ENCODE results near the gene THAP9. TPM values are rescaled to one million over a fixed set of nuclear protein-coding genes. Genes with fewer than 3 reads are reported as not detected.
"Not testable (repeated sequence)": the region's sequence is repeated elsewhere in the genome, so short reads cannot be mapped to it uniquely, and the experiment has no call there.

Gene THAP9
- total RNA-seq (1 to 10 TPM; 3.9 to 7.5 (median 5.3) TPM), polyA plus RNA-seq (1 to 10 TPM in 2 of 3 donors, under 1 TPM in 1; 0.60 to 1.9 (median 1.6) TPM)

DNA sequence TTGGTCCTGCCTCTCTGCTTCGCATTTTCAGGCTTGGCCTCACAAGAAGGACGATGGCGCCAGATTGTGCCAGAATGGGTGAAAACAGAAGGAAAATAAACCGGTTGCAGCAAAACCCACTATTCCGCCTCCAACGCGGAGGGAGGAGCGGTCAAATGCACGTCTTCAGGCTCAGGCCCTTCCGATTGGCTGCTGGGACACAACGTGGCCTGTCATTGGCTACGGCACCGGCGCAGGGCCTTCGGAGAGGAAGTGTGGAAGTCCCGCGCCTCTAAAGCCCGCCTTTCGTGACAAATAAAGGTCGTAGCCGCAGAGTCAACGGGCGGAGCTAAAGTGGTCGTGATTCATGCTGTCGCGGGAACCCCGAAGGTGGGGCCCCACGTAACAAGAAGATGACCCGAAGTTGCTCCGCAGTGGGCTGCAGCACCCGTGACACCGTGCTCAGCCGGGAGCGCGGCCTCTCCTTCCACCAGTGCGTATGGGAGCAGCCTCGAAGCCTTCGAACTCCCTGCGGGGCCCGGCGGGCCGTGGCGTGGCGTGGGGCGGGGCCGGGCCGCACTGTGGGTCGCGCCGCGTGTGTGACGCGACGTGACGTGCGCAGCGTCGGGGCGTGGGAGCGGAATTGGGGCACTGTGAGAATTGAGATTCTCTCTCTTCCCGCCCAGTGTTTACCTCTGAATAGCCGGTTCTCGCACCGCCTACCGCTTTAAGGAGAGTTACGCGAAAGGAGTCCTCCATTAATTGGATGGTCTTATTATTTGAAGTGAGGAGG is at the start of gene THAP9:
Gene THAP9 (plus strand): TSS at position 325 of the 772 bp plus-strand sequence. CDS start 68 bp downstream, at position 393.
- peak; percentile 100 for DNase-seq
- WGBS, 2 donors: 0% methylated on average over 67 of the region's 67 CpGs
- Histone ChIP-seq H3K27ac (peak within 1 kb of the TSS; percentile 94 to 98 (median 98)), H3K4me1 (peaks cover 0 to 37% (median 34%) of the 10 kb centered on the region in 4 donors), H3K9me3 (no peaks in the 10 kb centered on the region), H3K4me3 (peak within 1 kb of the TSS; percentile 54 to 82 (median 74)), H3K27me3 (no peaks in the 10 kb centered on the region), H3K36me3 (peaks cover 0 to 16% (median 0%) of the 10 kb centered on the region in 4 donors)
- intact Hi-C loops (cut with DNase I): loop anchor here (1.0 to 10.0 kb wide), 5 partner anchors 9 to 438 kb away; partner anchors contain the start of genes COPS4, COQ2 and SEC31A
- TF ChIP-seq EP300 (IDR thresholded peaks at IDR 0.05): peak in 2 of 4 donors; percentile 5 to 13
- TF ChIP-seq POLR2A (IDR thresholded peaks at IDR 0.05): peak; percentile 86 to 88
- TF ChIP-seq CTCF (IDR thresholded peaks at IDR 0.05): no peak
- TF ChIP-seq POLR2AphosphoS5 (IDR thresholded peaks at IDR 0.05): peak; percentile 90 to 97 (median 94)

DNA sequence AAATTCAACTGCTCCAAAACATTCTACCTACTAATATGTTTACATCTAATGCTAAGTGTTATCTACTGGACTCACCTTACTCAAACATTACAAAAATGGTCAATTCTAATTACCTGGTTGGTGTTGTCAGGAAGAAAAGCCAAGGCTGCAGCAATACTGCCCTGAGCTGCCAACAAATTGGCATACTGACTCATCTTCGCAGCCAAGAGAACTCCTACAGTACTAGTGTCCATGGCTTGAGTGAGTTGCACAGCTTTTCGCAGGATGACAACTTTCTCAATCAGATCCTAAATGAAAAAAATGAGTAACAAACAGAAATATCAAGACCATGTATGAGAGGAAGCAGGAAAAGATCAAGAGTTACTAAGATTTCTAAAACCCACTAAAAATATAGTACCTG is 49.2 kb upstream of the THAP9 start:
- Histone ChIP-seq H3K36me3 (peaks cover 18 to 99% (median 69%) of the 10 kb centered on the region in 4 donors), H3K27ac (no peak overlapping the region), H3K9me3 (no peaks in the 10 kb centered on the region), H3K4me3 (no peak overlapping the region), H3K27me3 (no peaks in the 10 kb centered on the region), H3K4me1 (no peaks in the 10 kb centered on the region)
- DNase-seq: no peak
- intact Hi-C loops (cut with DNase I): no loop called here
- TF ChIP-seq POLR2AphosphoS5 (IDR thresholded peaks at IDR 0.05) (no peak), POLR2A (IDR thresholded peaks at IDR 0.05) (no peak), EP300 (IDR thresholded peaks at IDR 0.05) (no peak), CTCF (IDR thresholded peaks at IDR 0.05) (no peak)
- WGBS, 2 donors: 95 to 98% methylated on average over 2 of the region's 2 CpGs

DNA sequence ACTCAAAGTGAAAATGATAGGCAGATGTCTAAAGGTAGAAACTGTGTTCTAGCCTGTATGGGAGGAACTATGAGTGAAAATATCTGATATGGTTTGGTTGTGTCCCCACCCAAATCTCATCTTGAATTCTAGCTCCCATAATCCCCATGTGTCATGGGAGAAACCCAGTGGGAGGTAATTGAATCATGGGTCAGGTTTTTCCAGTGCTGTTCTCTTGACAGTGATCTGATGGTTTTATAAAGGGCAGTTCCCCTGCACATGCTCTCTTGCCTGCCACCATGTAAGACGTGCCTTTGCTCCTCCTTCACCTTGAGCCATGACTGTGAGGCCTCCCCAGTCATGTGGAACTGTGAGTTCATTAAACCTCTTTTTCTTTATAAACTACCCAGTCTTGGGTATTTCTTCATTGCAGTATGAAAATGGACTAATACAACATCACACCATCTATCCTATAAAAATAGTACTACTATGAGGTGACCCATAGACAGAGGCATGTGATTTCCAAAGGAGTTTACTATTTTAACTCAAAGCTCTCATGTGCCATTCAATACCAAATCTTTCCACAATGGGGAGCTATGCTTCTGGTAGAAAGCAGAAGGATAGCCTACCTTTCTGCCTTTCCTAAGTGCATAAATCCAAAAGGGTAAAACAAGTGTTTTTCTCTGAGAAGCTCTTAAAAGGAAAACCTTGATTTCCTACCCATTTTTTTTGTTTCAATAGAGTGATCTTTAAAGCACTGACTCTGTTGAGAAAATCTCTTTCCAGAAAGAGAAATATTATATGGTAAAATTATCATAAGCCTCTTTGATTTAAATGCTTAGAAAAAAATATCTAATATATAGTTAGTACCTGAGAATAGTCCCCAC is 48.4 kb upstream of the THAP9 start:
- TF ChIP-seq POLR2A (IDR thresholded peaks at IDR 0.05) (no peak), CTCF (IDR thresholded peaks at IDR 0.05) (peak in 1 of 4 experiments; percentile 37)
- 85 to 89% methylated on average over 1 of the region's 1 CpG for WGBS, 2 donors

GRCh38 chr4:82852751-82853285 is 47.7 kb upstream of the THAP9 start:
- 68 to 72% methylated on average over 5 of the region's 5 CpGs for WGBS, 2 donors
- intact Hi-C loops (cut with DNase I): no loop called here
- TF ChIP-seq POLR2AphosphoS5 (IDR thresholded peaks at IDR 0.05): no peak
- no peak for TF ChIP-seq CTCF (IDR thresholded peaks at IDR 0.05)
- TF ChIP-seq POLR2A (IDR thresholded peaks at IDR 0.05): no peak
- TF ChIP-seq EP300 (IDR thresholded peaks at IDR 0.05): no peak
- DNase-seq: no peak
- Histone ChIP-seq H3K36me3 (peaks cover 28 to 100% (median 71%) of the 10 kb centered on the region in 4 donors), H3K27me3 (no peaks in the 10 kb centered on the region), H3K27ac (no peak overlapping the region), H3K9me3 (no peaks in the 10 kb centered on the region), H3K4me3 (no peak overlapping the region), H3K4me1 (no peaks in the 10 kb centered on the region)

More for the DNA sequence above, 48.4 kb upstream of the THAP9 start:
- DNase-seq: no peak
- peaks cover 26 to 100% (median 71%) of the 10 kb centered on the region in 4 donors for H3K36me3 ChIP-seq
- H3K27me3 ChIP-seq: no peaks in the 10 kb centered on the region
- no peak overlapping the region for H3K27ac ChIP-seq
- no peak overlapping the region for H3K4me3 ChIP-seq
- intact Hi-C loops (cut with DNase I): no loop called here
- H3K9me3 ChIP-seq: no peaks in the 10 kb centered on the region
- no peaks in the 10 kb centered on the region for H3K4me1 ChIP-seq

GRCh38 chr4:82860487-82860886 is 40.0 kb upstream of the THAP9 start:
- 96 to 97% methylated on average over 2 of the region's 2 CpGs for WGBS, 2 donors
- H3K9me3 ChIP-seq; H3K27ac ChIP-seq; H3K4me1 ChIP-seq; H3K27me3 ChIP-seq; intact Hi-C loops (cut with DNase I); H3K4me3 ChIP-seq; DNase-seq: not testable (repeated sequence)
- H3K36me3 ChIP-seq: peaks cover 24 to 74% (median 37%) of the 10 kb centered on the region in 4 donors

All from sigmoid colon (tissue), 7 donors.